SK-N-MC (cell line): ENCODE data around the gene F12.

Source experiments
- DNase-seq: peaks from one replicate; pipeline ENCODE4 v3.0.0-alpha.2; 2011; ENCODE audit warnings: low read depth, low spot score
- H3K27ac ChIP-seq: fragments of 200-600 bp; sonication (generic); 2 replicates; pipeline ENCODE4 v1.5.1; 2016; ENCODE audit warnings: mixed run types
- H3K36me3 ChIP-seq: fragments of 200-600 bp; sonication (generic); 2 replicates; pipeline ENCODE4 v1.6.1; 2017; ENCODE audit warnings: antibody characterized with exemption, low read length, mixed read lengths; ENCODE audit not compliant: insufficient read depth
- H3K4me3 ChIP-seq: fragments of 200-600 bp; sonication (generic); 2 replicates; pipeline ENCODE4 v1.5.1; 2016
- H3K9ac ChIP-seq: fragments of 200-600 bp; sonication (generic); 2 replicates; pipeline ENCODE4 v1.8.0; 2017; ENCODE audit warnings: mixed run types, mixed read lengths; ENCODE audit not compliant: insufficient read length
- H3K9me3 ChIP-seq: fragments of 200-600 bp; sonication (generic); 2 replicates; pipeline ENCODE4 v1.6.1; 2017; ENCODE audit warnings: low read depth, mild to moderate bottlenecking, antibody characterized with exemption, low read length, moderate library complexity, mixed read lengths
- EZH2 ChIP-seq: fragments of 200-600 bp; sonication (generic); IDR thresholded peaks from one replicate; pipeline ENCODE4 v1.6.1; 2017; ENCODE audit warnings: antibody characterized with exemption
- FOXP2 ChIP-seq: optimal IDR thresholded peaks from 2 replicates; pipeline ENCODE3; 2011; ENCODE audit warnings: mild to moderate bottlenecking, moderate library complexity; ENCODE audit not compliant: insufficient read depth; ENCODE audit errors: extremely low read length, control extremely low read depth
- POLR2AphosphoS5 ChIP-seq: IDR thresholded peaks from 2 replicates; pipeline ENCODE4 v1.6.1; 2012; ENCODE audit warnings: mild to moderate bottlenecking, low read depth, low read length, borderline replicate concordance

F12 gene

DNA sequence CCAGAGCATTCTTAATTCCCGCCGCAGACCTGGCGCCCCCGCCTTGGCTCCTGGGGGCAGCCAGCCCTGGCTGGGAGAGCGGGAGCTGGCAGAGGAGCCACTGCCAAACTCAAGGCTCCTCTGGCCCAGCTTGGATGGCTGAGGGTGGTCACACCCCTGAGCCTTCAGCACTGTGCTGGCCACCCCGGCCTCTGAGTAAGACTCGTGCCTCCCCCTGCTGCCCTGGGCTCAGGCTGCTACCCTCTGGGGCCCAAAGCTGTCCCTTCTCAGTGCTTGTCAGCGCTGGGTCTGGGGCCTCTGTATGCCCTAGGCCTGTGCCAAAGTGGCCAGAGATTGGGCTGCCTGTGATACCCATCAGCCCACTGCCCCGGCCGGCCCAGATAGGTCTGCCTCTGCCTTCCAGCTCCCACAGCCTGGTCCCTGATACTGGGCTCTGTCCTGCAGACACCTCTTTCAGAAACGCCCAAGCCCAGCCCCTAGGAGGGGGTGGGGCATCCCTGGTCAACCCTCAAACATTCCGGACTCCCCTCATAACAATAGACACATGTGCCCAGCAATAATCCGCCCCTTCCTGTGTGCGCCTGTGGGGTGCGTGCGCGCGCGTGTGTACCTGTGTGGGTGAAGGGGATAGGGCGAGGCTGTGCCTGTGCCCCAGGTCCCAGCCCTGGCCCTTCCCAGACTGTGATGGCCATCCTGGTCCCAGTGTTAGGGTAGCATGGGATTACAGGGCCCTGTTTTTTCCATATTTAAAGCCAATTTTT, 32.9 kb upstream of the F12 start:
- no peak for TF ChIP-seq POLR2AphosphoS5
- TF ChIP-seq FOXP2, result no peak
- TF ChIP-seq EZH2, result no peak
- no peak for DNase-seq
- H3K4me3 ChIP-seq, result no peak overlapping the region
- H3K27ac ChIP-seq, result no peak overlapping the region
- no peaks in the 10 kb centered on the region for H3K36me3 ChIP-seq
- H3K9ac ChIP-seq, result no peak overlapping the region
- H3K9me3 ChIP-seq, result no peaks in the 10 kb centered on the region

DNA sequence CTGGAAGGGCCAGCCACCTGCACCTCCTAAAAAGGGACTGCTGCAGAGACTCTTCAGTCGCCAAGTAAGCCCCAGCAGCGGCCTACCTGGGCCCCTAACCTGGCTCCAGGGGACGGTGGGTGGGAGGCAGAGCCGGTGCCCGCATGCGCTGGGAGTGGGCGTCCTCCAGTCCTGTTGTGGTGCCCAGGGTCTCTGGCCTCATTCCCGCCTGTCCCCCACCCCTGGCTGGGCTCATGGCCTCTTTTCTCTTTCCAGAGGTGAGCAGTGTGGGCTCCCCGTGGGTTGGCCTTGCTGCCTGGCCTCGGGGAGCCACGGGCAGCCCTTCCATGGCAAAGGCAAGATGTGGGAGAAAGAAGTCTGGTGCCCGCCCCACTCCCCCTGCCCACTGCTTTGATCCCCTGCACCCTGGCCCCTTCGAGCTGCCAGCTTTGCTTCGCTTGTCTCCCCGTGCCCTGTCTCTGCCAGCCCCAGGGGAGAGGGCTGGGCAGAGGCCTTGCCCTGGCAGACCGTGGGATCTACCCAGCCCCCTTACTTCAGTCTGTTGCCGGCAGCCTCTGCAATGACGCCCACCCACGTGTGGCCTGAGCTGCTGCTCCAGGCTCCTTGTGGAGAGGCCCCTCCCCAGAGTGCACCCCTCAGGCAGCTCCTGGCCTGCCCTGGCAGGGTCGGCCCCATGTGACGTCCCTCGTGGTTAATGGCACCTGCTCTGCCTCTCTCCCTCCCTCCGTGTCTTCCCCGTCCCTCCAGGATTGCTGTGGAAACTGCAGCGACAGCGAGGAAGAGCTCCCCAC, 31.8 kb upstream of the F12 start:
- DNase-seq, result no peak
- Histone ChIP-seq H3K4me3 (no peak overlapping the region), H3K36me3 (no peaks in the 10 kb centered on the region), H3K9me3 (no peaks in the 10 kb centered on the region), H3K9ac (no peak overlapping the region), H3K27ac (no peak overlapping the region)
- TF ChIP-seq FOXP2, result no peak

DNA sequence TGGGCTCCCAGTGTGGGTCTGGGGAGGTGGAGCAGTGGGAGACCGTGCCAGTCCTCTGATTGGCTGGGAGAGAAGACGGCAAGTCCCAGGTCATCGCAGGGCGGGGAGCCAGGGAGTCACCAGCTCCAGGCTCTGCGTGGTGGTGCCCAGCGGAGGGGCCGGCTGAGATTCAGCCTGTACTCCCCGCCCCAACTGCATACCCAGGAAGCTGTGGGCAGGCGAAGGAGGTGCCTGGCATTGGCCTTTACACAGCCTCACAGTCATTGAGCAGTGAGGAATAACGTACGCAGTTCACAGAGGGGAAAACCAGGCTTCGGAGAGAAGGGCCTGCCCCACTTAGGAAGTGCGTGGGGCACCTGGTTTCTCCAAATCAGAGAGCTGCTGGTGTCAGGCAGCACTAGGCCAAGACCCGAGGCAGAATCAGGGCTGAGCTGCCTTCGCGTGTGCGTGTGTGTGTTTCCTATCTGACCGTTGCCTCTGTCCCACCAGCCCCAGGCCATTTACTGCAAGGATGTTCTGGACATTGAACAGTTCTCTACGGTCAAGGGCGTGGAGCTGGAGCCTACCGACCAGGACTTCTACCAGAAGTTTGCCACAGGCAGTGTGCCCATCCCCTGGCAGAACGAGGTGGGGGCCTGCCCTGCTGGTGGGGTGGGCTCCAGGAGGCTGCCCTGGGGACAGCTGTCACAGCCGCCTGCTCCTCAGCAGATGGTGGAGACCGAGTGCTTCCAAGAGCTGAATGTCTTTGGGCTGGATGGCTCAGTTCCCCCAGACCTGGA, 31.0 kb upstream of the F12 start:
- Histone ChIP-seq H3K36me3 (no peaks in the 10 kb centered on the region; the same call in 1 of the 2 replicates), H3K4me3 (no peak overlapping the region), H3K9me3 (no peaks in the 10 kb centered on the region), H3K27ac (no peak overlapping the region), H3K9ac (no peak overlapping the region)
- TF ChIP-seq EZH2, result no peak
- no peak for TF ChIP-seq FOXP2
- DNase-seq, result no peak

DNA sequence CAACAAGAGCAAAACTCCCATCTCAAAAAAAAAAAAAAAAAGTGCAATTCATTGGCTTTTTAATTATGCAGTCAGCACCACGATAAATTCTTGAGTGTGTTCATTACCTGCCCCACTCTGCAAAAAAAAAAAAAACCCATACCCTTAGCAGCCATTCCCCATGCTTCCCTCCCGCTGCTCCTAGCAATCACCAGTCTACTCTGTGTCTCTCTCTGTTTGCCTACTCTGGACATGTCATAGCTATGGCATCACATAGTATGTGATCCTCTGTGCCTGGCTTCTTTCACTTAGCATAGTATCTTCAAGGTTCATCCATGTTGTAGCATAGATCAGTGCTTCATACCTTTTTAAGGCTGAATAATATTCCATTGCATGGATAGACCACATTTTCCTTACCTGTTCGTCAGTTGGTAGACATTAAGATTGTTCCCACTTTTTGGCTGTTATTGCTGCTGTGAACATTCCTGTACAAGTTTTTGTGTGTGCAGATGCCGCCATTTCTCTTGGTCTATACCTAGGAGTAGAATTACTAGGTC, 30.2 kb upstream of the F12 start:
- Histone ChIP-seq H3K4me3 (no peak overlapping the region), H3K27ac (no peak overlapping the region), H3K9me3 (no peaks in the 10 kb centered on the region), H3K36me3 (no peaks in the 10 kb centered on the region; the same call in 1 of the 2 replicates), H3K9ac (no peak overlapping the region)
- TF ChIP-seq POLR2AphosphoS5 (no peak), EZH2 (no peak), FOXP2 (no peak)
- DNase-seq, result no peak

DNA sequence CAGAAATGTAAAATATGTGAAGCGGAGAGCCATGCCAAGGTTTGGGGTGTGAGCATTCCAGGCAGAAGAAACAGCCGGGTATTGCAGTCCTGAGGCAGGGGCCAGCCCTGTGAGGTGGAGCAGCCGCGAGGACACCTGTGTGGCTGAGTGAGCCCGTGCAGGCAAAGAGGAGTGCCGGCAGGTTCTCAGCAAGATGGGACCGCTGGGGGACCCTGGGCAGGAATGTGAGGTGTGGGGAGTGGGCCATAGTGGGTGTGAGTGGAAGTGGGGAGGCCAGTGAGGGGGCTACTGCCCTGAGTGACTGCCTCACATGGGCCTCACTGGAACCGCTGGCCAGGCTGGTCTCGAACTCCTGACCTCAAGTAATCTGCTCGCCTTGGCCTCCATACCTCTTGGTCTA, 29.1 kb upstream of the F12 start:
- Histone ChIP-seq H3K27ac (no peak overlapping the region), H3K9me3 (no peaks in the 10 kb centered on the region), H3K4me3 (no peak overlapping the region), H3K9ac (no peak overlapping the region), H3K36me3 (peaks cover 6% of the 10 kb centered on the region; the same call in 1 of the 2 replicates)
- no peak for DNase-seq
- TF ChIP-seq FOXP2 (no peak), EZH2 (no peak), POLR2AphosphoS5 (no peak)

DNA sequence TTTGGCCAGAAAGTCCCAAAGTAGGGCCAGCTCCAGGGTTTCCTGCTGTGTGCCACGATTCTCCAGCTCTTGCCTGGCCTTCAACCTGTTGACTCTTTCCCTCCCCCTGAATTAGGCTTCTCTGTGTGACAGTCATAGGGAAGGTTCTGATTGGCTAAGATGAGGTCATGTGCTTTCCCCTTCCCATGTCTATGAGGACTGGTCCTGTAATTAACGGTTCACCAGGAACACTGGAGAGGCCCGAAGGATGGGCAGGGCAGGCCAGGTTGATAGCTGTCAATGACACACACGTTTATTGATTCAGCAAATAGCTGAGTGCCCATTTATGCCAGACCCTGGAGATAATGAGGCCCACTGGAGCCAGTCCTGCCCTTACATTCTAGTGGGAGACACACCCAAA, 28.3 kb upstream of the F12 start:
- TF ChIP-seq POLR2AphosphoS5 (no peak), FOXP2 (no peak), EZH2 (no peak)
- no peak for DNase-seq
- H3K9me3 ChIP-seq, result no peaks in the 10 kb centered on the region
- H3K27ac ChIP-seq, result no peak overlapping the region
- peaks cover 6% of the 10 kb centered on the region; the same call in 1 of the 2 replicates for H3K36me3 ChIP-seq
- no peak overlapping the region for H3K9ac ChIP-seq
- no peak overlapping the region for H3K4me3 ChIP-seq

DNA sequence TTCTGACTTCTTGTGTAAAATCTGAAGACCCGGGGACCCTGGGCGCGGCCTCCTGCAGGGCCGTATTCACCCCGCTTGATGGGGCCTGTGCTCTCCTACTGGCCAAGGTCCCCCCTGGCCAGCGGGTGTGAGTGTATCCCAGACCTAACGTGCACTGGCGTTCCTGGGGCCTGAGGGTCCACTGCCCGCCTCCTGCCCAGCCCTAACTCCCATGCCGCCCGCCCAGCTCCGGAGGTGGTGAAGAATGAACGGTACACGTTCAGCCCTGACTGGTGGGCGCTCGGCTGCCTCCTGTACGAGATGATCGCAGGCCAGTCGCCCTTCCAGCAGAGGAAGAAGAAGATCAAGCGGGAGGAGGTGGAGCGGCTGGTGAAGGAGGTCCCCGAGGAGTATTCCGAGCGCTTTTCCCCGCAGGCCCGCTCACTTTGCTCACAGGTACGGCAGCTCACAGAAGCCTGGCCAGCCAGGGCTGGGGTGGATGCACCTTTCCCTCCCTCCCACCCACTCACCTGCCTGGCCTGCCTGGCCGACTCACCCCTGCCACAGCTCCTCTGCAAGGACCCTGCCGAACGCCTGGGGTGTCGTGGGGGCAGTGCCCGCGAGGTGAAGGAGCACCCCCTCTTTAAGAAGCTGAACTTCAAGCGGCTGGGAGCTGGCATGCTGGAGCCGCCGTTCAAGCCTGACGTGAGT, 26.6 kb upstream of the F12 start:
- peaks cover 6% of the 10 kb centered on the region; the same call in 1 of the 2 replicates for H3K36me3 ChIP-seq

More for the DNA sequence above, 26.6 kb upstream of the F12 start:
- H3K9ac ChIP-seq, result no peak overlapping the region
- TF ChIP-seq POLR2AphosphoS5 (no peak), EZH2 (no peak)
- no peak for DNase-seq
- no peak overlapping the region for H3K27ac ChIP-seq
- H3K9me3 ChIP-seq, result no peaks in the 10 kb centered on the region
- H3K4me3 ChIP-seq, result no peak overlapping the region
